GM18498 (cell line): ENCODE measurements around the gene ANKRD9.
A peak's percentile ranks its signal among the peaks of the same experiment; 100 is the strongest.
"Not testable (repeated sequence)": the region's sequence is repeated elsewhere in the genome, so short reads cannot be mapped to it uniquely, and the experiment has no call there.

Experiments
- ATAC-seq: cut with Tn5 transposase; IDR thresholded peaks from one replicate; pipeline ENCODE4 v1.9.1; 2021; ENCODE audit warnings: mild to moderate bottlenecking, moderate library complexity; ENCODE audit not compliant: unreplicated experiment

Gene ANKRD9

GRCh38 chr14:102538602-102539543 lies 29.3 kb upstream of the ANKRD9 start:
- ATAC-seq, result no peak

DNA sequence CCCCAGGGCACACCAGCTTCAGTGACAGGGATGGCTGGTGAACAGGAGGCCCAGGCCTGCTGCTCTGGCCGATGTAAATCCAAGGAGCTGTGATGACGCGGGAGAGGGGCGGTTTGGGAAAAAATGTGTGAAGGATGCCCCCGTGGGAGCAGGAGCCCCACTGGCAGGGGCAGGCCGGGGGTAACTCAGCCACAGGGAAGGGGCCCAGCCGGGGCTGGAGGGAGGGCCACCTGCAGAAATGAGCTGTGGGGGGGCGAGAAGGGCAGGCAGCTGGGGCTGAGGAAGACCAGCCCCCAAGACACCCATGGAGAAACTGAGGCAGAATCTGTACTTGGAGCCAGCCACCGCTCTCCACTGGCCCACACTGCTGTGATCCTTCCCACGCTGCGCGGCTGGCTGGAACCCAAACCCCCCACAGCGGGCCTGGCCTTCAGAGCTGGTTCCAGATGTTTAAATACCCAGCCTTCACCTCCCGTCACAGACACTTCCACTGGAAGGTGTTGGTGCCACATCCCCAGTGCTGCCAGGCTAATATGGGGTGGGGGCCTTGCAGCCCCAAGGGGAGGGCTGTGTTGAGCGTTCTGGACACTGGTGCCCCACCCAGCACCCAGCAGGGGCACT lies 28.5 kb upstream of the ANKRD9 start:
- ATAC-seq, result no peak

DNA sequence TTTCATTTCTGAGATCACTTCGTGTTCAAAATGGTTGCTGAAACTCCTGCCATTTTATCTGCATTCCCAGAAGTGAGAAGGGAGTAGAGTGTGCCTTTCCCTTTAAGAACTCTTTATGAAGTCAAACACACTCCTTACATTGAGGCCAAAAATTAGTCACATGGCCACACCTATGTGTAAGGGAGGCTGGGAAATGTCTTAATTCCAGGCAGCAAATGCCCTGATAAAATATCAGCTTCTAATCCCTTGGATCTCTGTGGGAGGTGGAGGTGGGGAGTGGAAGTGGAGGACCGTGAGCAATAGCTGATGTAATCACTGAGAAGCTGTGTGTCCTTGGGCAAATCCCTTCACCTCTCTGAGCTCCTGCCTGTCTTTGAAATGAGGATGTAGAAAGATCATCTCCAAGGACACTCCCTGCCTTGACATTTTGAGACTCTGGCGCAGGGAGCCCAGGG lies 22.7 kb upstream of the ANKRD9 start:
- ATAC-seq, result no peak

DNA sequence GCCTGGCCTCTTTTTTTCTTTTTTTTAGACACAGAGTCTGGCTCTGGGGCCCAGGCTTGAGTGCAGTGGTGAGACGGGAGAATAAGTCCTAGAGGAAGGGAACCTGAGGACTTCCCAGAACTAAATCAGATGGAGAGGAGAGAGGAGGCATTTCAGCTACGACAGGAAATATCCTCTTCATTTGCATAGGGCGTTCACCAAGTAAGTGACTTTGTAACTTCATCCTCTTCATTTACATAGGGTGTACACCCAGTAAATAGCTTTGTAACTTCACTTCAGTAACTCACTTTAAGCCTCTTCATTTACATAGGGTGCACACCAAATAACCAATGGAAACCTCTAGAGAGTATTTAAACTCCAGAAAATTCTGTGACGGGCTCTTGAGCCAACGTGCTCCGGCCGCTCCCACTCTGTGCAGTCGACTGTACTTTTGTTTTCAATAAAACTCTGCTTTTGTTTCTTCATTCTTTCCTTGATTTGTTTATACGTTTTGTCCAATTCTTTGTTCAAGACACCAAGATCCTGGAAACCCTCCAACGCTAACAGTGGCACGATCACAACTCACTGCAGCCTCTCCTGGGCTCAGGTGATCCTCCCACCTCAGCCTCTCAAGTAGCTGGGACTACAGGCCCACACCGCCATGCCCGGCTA lies 21.4 kb upstream of the ANKRD9 start:
- no peak for ATAC-seq

DNA sequence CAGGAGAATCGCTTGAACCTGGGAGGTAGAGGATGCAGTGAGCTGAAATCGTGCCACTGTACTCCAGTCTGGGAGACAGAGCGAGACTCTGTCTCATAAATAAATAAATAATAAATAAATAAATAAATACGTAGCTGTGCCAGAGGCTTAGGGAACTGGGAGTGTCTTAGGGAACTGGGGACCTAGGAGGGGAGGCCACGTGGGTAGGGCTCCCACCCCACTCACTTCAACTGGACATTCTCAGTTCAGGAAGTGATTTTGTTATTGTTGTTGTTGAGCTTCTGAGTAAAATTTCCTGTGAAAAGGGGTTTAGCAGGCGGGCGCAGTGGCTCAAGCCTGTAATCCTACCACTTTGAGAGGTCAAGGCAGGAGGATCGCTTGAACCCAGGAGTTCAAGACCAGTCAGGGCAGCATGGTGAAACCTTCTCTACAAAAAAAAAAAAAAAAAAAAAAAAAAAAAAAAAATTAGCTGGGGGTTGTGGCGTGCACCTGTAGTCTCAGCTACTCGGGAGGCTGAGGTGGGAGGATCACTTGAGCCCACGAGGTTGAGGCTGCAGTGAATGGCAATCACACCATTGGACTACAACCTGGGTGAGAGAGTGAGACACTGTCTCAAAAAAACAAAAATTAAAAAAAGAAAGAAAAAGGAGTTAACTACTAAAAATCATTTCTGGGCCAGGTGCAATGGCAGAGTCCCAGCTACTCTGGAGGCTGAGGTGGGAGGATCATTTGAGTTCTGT lies 19.0 kb upstream of the ANKRD9 start:
- no peak for ATAC-seq

DNA sequence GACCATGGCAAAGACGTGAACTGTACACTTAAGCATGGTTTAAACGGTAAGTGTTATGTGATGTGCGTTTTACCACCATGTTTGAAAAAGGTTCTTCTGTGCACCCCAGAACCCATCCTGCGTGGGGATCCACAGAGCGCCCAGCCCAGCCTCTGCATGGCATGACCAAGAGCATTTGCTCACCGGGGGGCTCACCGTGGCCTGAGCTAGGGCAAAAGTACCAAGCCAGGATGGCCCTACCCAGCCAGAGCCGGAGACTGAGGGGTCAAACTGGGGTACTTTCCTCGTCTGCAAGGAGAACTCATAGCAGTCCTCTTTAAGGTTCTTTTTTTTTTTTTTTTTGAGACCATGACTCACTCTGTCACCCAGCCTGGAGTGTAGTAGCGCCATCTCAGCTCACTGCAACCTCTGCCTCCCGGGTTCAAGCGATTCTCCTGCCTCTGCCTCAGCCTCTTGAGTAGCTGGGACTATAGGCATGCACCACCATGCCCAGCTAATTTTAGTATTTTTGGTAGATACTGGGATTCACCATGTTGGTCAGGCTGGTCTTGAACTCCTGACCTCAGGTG lies 16.4 kb upstream of the ANKRD9 start:
- no peak for ATAC-seq

- peak; percentile 10 for ATAC-seq
Measured at GRCh38 chr14:102525219-102525928, 15.8 kb upstream of the ANKRD9 start.

- peak; percentile 95 for ATAC-seq
Measured at GRCh38 chr14:102524451-102525218, 15.1 kb upstream of the ANKRD9 start.

- ATAC-seq, result peak; percentile 9
Measured at GRCh38 chr14:102523569-102524450, 14.2 kb upstream of the ANKRD9 start.

DNA sequence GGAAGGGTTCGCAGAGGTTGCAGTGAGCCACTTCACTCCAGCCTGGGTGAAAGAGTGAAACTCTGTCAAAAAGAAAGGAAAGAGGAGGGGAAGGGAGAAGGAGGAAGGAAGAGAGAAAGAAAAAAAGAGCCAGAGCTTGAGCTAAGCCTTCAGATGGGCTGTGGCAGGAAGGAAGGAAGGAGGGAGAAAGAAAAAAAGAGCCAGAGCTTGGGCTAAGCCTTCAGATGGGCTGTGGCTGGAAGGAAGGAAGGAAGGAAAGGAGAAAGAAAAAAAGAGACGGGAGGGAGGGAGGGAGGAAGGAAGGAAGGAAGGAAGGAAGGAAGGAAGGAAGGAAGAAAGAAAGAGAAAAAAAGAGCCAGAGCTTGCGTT lies 13.6 kb upstream of the ANKRD9 start:
- ATAC-seq, result no peak

DNA sequence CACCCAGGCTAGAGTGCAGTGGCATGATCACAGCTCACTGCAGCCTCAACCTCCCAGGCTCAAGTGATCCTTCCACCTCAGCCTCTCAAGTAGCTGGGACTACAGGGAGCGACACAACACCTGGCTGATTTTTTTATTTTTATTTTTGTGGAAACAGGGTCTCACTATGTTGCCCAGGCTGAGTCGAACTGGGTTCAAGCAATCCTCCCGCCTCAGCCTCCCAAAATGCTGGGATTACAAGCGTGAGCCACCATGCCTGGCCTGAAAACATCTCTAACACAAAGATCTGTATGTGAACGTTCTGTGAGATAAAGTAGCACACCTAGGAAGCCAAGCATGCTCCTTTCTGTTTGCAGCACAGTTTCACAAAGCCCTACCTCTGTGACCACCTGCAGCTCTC lies 10.1 kb upstream of the ANKRD9 start:
- ATAC-seq, result not testable (repeated sequence)

DNA sequence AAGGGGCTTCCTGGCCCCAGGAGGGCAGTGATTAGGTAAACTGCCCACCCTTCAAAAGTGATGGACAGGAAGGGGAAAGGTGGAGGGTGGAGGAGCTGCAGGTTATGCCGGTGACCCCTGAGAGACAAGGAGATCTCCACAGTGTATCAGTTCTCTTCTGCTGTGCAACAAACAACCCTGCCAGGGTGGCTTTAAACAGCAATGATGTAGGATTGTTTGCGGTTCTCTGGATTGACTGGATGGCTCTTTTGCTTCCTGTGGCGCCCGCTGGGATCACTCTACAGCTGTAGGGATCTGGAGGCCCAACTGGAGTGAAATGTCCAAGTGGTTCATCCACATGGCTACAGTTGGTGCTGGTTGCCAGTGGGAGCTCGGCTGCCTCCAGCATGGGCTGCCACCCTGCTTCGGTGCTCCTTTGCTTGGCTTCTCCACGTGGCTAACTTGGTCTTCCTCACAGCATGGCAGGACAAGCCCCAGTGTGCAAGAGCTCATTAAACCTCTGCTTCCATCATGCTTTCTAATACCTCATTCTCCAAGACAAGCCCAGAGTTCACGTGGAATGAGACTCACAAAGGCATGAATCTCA lies 8.6 kb upstream of the ANKRD9 start:
- no peak for ATAC-seq

DNA sequence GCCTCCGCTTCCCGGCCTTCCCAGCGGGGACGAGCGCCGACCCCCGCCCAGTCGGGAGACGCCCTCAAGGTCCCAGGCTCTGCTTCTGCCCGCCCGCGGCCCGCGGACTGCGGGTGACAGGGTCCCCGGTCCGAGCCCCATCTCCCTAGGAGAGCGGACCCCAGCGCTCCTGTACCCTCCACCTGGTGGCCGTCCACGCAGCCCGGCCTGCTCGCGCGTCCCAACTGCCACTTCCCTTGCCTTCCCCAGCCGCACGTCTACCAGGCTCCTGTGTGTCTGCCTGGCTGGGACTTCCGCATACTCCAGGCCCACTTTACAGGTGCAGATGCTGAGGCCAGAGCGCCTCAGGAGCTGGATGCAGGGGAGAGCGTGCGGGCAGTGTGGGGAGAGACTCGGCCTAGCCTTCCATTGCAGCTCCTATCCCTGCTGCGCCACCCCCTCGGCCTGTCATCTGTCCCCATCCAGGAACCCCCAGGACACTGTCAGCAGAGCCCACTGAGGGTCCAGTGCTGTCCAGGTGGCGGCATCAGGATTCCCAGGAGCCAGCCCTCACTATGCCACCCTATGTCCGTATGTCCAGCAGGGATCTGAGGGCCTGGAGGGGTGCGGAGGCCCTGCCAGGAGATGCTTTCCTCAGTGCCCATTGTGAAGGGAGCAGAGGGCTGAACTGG lies 8.0 kb upstream of the ANKRD9 start:
- ATAC-seq, result no peak

DNA sequence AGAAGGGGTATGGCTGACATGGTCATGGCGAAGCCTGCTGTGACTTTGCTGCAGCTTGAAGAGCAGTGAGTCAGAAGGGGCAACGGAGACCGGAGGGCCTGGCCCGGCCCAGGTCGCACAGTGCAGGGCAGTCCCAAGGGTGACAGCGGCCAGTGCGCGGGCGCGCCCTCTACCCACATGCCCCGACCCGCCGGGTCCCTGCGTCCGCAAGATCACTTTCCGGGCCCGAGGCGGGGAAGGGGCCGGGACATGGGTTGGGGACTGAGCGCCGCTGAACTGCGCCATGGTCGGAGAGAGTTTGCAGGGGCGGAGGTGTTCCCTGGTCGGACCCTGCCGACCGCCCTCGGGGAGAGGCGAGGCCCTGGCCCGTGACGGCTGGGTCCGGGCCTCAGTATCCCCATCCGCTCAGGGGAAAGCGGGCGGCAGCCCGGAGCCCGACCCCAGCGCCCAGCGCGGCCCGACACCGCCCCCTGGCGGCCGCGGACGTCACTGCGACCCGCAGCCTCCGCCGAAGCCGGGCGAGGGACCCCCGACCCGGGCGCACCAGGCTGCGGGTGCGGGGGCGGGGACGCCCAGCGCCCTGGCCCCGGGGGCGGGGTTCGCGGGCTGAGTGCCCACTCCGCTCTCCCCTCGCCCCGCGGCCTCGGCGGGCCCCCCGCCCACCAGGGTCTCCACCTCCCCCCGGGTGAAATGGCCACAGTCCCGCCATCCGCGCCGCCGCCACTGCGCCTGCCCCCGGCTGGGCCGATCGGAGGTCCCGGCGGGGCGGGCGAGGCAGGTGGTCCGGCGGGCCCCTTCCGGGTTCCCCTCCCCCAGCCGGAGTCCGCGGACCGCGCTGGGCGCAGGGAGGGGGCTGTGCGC lies 7.2 kb upstream of the ANKRD9 start:
- peak; percentile 74 for ATAC-seq

DNA sequence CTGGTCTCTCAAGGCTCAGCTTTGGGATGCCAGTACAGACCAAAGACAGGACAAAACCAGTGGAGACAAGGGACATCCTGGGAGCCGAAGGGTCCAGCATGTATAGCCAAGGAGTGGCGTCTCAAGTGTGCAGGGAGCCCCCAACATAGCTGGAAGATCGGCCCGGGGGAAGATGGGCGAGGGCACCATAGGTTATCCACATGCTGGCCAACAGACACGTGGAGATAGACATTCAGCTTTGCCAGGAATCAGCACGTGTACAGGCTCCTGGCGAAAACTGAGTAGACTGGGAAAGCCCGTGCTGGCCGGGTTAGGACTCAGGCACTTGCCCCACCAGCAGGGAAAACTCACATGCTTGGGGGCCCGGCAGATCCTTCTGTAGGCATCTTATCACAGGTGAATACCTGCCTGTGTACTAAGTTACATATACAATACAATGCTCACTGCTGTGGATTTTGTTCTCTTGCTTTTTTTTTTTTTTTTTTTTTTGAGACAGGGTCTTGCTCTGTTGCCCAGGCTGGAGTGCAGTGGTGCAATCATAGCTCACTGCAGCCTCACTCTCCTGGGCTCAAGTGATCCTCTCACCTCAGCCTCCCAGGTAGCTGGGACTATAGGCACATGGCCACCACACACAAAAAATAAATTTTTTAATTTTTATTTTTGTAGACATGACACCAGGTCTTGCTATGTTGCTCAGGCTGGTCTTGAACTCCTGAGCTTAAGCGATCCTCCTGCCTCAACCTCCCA lies 5.6 kb upstream of the ANKRD9 start:
- ATAC-seq, result no peak
